ENCODE data around the gene RALGAPB. TPM values are rescaled to one million over a fixed set of nuclear protein-coding genes. Genes with fewer than 3 reads are reported as not detected.

The RALGAPB gene
- polyA plus RNA-seq, 1 donor (not counting 4 experiments of a cell fraction or from before 2014, with no cell fraction given), result 23.8 TPM

GRCh38 chr20:38520261-38520660 is 47.6 kb downstream of the RALGAPB start:
- H3K9me3 ChIP-seq (ENCODE audit: control insufficient read depth, low read depth, low read length), result no peaks in the 10 kb centered on the region

DNA sequence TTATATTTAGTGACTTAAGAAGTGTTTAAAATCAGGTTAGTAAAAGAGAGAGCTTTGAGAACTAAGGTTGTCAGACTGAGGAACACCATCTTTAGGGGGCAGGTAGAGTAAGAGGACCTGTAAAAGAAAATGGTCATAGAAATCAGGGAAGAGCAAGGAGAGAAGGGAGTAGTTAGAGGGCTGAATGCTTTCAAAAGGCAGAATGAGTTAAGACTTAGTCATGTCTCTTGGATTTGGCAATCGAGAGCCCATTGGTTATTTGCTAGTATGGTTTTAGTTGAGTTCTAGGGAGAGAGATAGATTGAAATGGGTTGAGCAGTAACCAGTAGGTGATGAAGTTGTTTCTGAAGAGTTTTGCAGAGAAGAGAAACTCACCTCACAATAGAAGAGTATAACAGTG is 51.1 kb downstream of the RALGAPB start:
- H3K27ac ChIP-seq (ENCODE audit: control insufficient read depth, insufficient read depth, low read length), result no peak overlapping the region
- FAIRE-seq (peak; percentile 78), DNase-seq (ENCODE audit: low read depth, low spot score) (no peak)
- no peak overlapping the region for H3K4me3 ChIP-seq (ENCODE audit: control insufficient read depth in 2 of 3, extremely low read depth in 1 of 3, insufficient read depth in 2 of 3, low read depth in 1 of 3, low read length in 3 of 3)
- H3K9me3 ChIP-seq (ENCODE audit: control insufficient read depth, low read depth, low read length), result no peaks in the 10 kb centered on the region
- no peak overlapping the region for H3K4me2 ChIP-seq (ENCODE audit: control insufficient read depth, extremely low read depth, insufficient read depth, low read depth, low read length)
- H3K9me1 ChIP-seq (ENCODE audit: control insufficient read depth, extremely low read depth, insufficient read depth, low read length), result no peaks in the 10 kb centered on the region
- H3K27me3 ChIP-seq (ENCODE audit: control insufficient read depth, extremely low read depth, insufficient read depth, low read length), result no peaks in the 10 kb centered on the region
- H3K36me3 ChIP-seq (ENCODE audit: control insufficient read depth in 2 of 2, extremely low read depth in 1 of 2, insufficient read depth in 2 of 2, low read length in 2 of 2), result peaks cover 12 to 31% of the 10 kb centered on the region in 2 experiments
- H4K20me1 ChIP-seq (ENCODE audit: control insufficient read depth, extremely low read depth, insufficient read depth, low read length), result no peaks in the 10 kb centered on the region
- TF ChIP-seq, protein P1, sequence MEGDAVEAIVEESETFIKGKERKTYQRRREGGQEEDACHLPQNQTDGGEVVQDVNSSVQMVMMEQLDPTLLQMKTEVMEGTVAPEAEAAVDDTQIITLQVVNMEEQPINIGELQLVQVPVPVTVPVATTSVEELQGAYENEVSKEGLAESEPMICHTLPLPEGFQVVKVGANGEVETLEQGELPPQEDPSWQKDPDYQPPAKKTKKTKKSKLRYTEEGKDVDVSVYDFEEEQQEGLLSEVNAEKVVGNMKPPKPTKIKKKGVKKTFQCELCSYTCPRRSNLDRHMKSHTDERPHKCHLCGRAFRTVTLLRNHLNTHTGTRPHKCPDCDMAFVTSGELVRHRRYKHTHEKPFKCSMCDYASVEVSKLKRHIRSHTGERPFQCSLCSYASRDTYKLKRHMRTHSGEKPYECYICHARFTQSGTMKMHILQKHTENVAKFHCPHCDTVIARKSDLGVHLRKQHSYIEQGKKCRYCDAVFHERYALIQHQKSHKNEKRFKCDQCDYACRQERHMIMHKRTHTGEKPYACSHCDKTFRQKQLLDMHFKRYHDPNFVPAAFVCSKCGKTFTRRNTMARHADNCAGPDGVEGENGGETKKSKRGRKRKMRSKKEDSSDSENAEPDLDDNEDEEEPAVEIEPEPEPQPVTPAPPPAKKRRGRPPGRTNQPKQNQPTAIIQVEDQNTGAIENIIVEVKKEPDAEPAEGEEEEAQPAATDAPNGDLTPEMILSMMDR (optimal IDR thresholded peaks at IDR 0.05 in 1 of 3, IDR thresholded peaks at IDR 0.05 in 1 of 3, conservative IDR thresholded peaks at IDR 0.05 in 1 of 3; ENCODE audit: extremely low read depth in 1 of 3, insufficient read depth in 2 of 3, low read length in 3 of 3), result no peak
- no peak for TF ChIP-seq EZH2 (IDR thresholded peaks at IDR 0.05; ENCODE audit: low read length)
- H2AFZ ChIP-seq (ENCODE audit: control insufficient read depth, low read length), result no peak overlapping the region
- no peak overlapping the region for H3K9ac ChIP-seq (ENCODE audit: control insufficient read depth, extremely low read depth, insufficient read depth, low read length)
- no peaks in the 10 kb centered on the region for H3K79me2 ChIP-seq (ENCODE audit: control insufficient read depth, insufficient read depth, low read length)
- H3K4me1 ChIP-seq (ENCODE audit: control insufficient read depth, extremely low read depth, insufficient read depth, low read length), result peaks cover 23% of the 10 kb centered on the region
- dilution Hi-C loops (cut with MboI; ENCODE audit: extremely low pct_ligation_motif_present, low sequenced_read_pairs), result no loop called here

More at GRCh38 chr20:38520261-38520660, 47.6 kb downstream of the RALGAPB start:
- H3K79me2 ChIP-seq (ENCODE audit: control insufficient read depth, insufficient read depth, low read length), result peaks cover 1% of the 10 kb centered on the region
- DNase-seq (ENCODE audit: low read depth, low spot score) (no peak), FAIRE-seq (no peak)
- dilution Hi-C loops (cut with MboI; ENCODE audit: extremely low pct_ligation_motif_present, low sequenced_read_pairs), result no loop called here
- TF ChIP-seq, protein P1 (optimal IDR thresholded peaks at IDR 0.05 in 1 of 3, IDR thresholded peaks at IDR 0.05 in 1 of 3, conservative IDR thresholded peaks at IDR 0.05 in 1 of 3; ENCODE audit: extremely low read depth in 1 of 3, insufficient read depth in 2 of 3, low read length in 3 of 3), result no peak
- TF ChIP-seq EZH2 (IDR thresholded peaks at IDR 0.05; ENCODE audit: low read length), result no peak
- H3K36me3 ChIP-seq (ENCODE audit: control insufficient read depth in 2 of 2, extremely low read depth in 1 of 2, insufficient read depth in 2 of 2, low read length in 2 of 2), result peaks cover 6 to 25% of the 10 kb centered on the region in 2 experiments
- no peak overlapping the region for H3K27ac ChIP-seq (ENCODE audit: control insufficient read depth, insufficient read depth, low read length)
- no peaks in the 10 kb centered on the region for H3K27me3 ChIP-seq (ENCODE audit: control insufficient read depth, extremely low read depth, insufficient read depth, low read length)
- H3K9me1 ChIP-seq (ENCODE audit: control insufficient read depth, extremely low read depth, insufficient read depth, low read length), result no peaks in the 10 kb centered on the region
- H4K20me1 ChIP-seq (ENCODE audit: control insufficient read depth, extremely low read depth, insufficient read depth, low read length), result no peaks in the 10 kb centered on the region
- no peak overlapping the region for H3K4me3 ChIP-seq (ENCODE audit: control insufficient read depth in 2 of 3, extremely low read depth in 1 of 3, insufficient read depth in 2 of 3, low read depth in 1 of 3, low read length in 3 of 3)
- peaks cover 23% of the 10 kb centered on the region for H3K4me1 ChIP-seq (ENCODE audit: control insufficient read depth, extremely low read depth, insufficient read depth, low read length)
- H3K9ac ChIP-seq (ENCODE audit: control insufficient read depth, extremely low read depth, insufficient read depth, low read length), result no peak overlapping the region
- H2AFZ ChIP-seq (ENCODE audit: control insufficient read depth, low read length), result no peak overlapping the region
- H3K4me2 ChIP-seq (ENCODE audit: control insufficient read depth, extremely low read depth, insufficient read depth, low read depth, low read length), result peak overlapping the region; percentile 23

Measured in keratinocyte (primary cell).